Measurements from ENCODE around the gene RCSD1. TPM values are rescaled to one million over a fixed set of nuclear protein-coding genes. Genes with fewer than 3 reads are reported as not detected.

RCSD1 gene
- total RNA-seq, 4 donors from 2014 or later: 16.8 to 19.0 (median 18.5) TPM

DNA sequence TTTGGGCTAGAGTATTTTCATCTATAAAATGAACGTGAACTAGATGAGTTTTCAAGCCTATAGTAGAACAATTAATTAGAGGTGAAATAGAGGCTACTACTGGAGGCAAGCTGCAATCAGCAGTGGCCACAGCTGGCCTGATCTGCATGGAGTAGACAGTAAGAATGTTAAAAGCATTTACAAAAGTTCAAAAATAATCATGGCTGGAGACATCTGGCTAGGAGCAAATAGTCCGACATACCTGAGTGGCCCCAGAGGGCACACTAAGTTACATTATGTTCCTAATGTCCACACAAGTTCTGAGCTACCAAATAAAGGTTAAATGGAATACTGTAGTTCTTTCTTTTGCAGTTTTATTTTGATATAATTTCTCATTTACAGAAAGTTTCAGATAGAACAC lies 119.7 kb downstream of the RCSD1 start:
- TF ChIP-seq EP300 (IDR thresholded peaks at IDR 0.05) (no peak), POLR2AphosphoS5 (IDR thresholded peaks at IDR 0.05) (no peak), POLR2A (IDR thresholded peaks at IDR 0.05; ENCODE audit: low read depth) (no peak)
- TF ChIP-seq, protein P1, sequence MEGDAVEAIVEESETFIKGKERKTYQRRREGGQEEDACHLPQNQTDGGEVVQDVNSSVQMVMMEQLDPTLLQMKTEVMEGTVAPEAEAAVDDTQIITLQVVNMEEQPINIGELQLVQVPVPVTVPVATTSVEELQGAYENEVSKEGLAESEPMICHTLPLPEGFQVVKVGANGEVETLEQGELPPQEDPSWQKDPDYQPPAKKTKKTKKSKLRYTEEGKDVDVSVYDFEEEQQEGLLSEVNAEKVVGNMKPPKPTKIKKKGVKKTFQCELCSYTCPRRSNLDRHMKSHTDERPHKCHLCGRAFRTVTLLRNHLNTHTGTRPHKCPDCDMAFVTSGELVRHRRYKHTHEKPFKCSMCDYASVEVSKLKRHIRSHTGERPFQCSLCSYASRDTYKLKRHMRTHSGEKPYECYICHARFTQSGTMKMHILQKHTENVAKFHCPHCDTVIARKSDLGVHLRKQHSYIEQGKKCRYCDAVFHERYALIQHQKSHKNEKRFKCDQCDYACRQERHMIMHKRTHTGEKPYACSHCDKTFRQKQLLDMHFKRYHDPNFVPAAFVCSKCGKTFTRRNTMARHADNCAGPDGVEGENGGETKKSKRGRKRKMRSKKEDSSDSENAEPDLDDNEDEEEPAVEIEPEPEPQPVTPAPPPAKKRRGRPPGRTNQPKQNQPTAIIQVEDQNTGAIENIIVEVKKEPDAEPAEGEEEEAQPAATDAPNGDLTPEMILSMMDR (IDR thresholded peaks at IDR 0.05): no peak
- Histone ChIP-seq H3K27me3 (no peaks in the 10 kb centered on the region), H3K4me3 (no peak overlapping the region), H3K4me1 (peaks cover 22 to 72% (median 61%) of the 10 kb centered on the region in 4 donors), H3K36me3 (no peaks in the 10 kb centered on the region), H3K27ac (replicated peaks in 1 of 4) (no peak overlapping the region), H3K9me3 (no peaks in the 10 kb centered on the region)
- intact Hi-C loops (cut with DNase I): no loop called here
- DNase-seq (ENCODE audit: extremely low spot score): no peak
- WGBS: 67% methylated on average over 2 of the region's 2 CpGs

DNA sequence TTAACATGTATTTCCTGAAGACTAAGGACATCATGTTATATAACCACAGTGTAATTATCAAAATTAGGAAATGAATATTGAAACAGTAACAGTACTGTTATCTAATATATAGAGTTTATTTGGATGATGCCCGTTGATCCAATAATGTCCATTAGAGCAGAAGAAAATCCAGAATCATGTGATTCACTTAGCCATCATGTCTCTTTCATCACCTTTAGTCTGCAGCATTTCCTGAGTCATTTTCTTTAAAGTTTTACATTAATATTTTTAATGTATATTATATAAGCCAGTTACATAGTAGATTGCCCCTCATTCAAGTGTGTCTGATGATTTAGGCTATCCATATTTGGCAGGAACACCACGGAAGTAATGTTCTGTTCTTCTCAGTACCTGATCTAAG lies 120.6 kb downstream of the RCSD1 start:
- Histone ChIP-seq H3K9me3 (no peaks in the 10 kb centered on the region), H3K4me1 (peaks cover 27 to 70% (median 57%) of the 10 kb centered on the region in 4 donors), H3K27ac (replicated peaks in 1 of 4) (no peak overlapping the region), H3K36me3 (no peaks in the 10 kb centered on the region), H3K27me3 (no peaks in the 10 kb centered on the region), H3K4me3 (no peak overlapping the region)
- TF ChIP-seq POLR2A (IDR thresholded peaks at IDR 0.05; ENCODE audit: low read depth): no peak
- no peak for TF ChIP-seq POLR2AphosphoS5 (IDR thresholded peaks at IDR 0.05)
- TF ChIP-seq EP300 (IDR thresholded peaks at IDR 0.05): no peak
- intact Hi-C loops (cut with DNase I): no loop called here
- DNase-seq (ENCODE audit: extremely low spot score): no peak
- WGBS: 91% methylated on average over 2 of the region's 2 CpGs

DNA sequence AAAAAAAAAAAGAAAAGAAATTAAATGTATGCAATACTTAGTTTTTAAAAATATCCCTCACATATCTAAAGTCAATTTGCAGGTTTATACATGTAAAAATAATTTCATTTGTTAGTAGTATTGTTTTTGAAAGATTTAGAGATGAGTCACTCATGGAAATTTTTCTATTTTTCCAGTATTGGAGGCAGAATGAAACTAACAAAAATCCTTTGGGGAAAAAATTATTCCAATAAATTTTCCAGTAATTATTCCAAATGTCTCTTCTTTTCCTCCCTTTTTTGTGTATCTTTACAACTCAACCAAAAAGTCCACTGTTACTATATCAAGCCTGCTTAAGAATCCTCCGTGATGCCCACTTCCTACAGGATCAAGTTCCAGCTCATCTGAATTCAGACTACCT lies 121.6 kb downstream of the RCSD1 start:
- peaks cover 29 to 66% (median 57%) of the 10 kb centered on the region in 4 donors for H3K4me1 ChIP-seq

DNA sequence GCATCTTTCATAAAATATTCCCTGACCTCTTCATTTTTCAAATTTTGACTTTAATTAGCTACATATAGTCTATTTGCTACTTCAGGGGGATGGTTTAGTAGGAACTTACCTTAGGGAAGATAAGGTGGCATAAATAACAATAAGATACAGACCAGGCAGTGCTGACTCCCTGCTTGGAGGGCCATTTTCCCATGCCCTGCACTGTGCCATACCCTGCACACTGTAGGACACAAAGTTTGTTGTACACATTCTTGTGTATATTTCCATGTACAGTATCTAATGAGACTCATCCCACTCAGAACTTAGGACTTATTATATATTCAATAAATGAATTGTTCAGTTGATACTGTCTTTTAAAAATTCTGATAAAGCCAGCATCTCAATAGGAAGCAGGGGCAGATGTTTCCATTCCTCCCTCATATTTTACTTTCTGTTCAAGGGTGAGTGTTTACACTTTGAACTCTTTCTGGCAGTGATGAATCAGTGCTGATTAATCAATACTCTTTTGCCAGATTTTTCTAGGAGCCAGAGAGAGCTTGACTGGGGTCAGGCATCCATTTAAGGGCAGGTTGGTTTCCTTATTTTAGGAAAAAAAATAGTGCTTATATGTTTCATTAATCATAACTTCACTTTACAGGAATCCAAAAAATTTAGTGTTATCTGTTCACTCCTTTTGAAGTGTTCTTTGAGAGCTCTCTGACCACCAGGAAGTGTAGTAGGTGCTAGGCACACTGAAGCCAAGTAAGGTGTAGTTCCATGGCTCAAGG lies 122.4 kb downstream of the RCSD1 start:
- no peak for DNase-seq (ENCODE audit: extremely low spot score)
- no peaks in the 10 kb centered on the region for H3K9me3 ChIP-seq
- H3K4me3 ChIP-seq: no peak overlapping the region
- intact Hi-C loops (cut with DNase I): no loop called here
- peak overlapping the region in 1 of 4 donors; percentile 19 for H3K27ac ChIP-seq (replicated peaks in 1 of 4)
- no peaks in the 10 kb centered on the region for H3K27me3 ChIP-seq
- peaks cover 36 to 67% (median 59%) of the 10 kb centered on the region in 4 donors for H3K4me1 ChIP-seq
- no peaks in the 10 kb centered on the region for H3K36me3 ChIP-seq
- TF ChIP-seq POLR2AphosphoS5 (IDR thresholded peaks at IDR 0.05): no peak
- TF ChIP-seq, protein P1 (IDR thresholded peaks at IDR 0.05): no peak
- TF ChIP-seq EP300 (IDR thresholded peaks at IDR 0.05): no peak
- TF ChIP-seq POLR2A (IDR thresholded peaks at IDR 0.05; ENCODE audit: low read depth): no peak

More for the DNA sequence above, 121.6 kb downstream of the RCSD1 start:
- intact Hi-C loops (cut with DNase I): no loop called here
- DNase-seq (ENCODE audit: extremely low spot score): no peak
- Histone ChIP-seq H3K27ac (replicated peaks in 1 of 4) (peak overlapping the region in 1 of 4 donors; percentile 19), H3K36me3 (no peaks in the 10 kb centered on the region), H3K27me3 (no peaks in the 10 kb centered on the region), H3K9me3 (no peaks in the 10 kb centered on the region), H3K4me3 (no peak overlapping the region)
- TF ChIP-seq, protein P1 (IDR thresholded peaks at IDR 0.05): no peak
- TF ChIP-seq POLR2A (IDR thresholded peaks at IDR 0.05; ENCODE audit: low read depth) (no peak), POLR2AphosphoS5 (IDR thresholded peaks at IDR 0.05) (no peak), EP300 (IDR thresholded peaks at IDR 0.05) (no peak)
- WGBS: 69% methylated on average over 1 of the region's 1 CpG

DNA sequence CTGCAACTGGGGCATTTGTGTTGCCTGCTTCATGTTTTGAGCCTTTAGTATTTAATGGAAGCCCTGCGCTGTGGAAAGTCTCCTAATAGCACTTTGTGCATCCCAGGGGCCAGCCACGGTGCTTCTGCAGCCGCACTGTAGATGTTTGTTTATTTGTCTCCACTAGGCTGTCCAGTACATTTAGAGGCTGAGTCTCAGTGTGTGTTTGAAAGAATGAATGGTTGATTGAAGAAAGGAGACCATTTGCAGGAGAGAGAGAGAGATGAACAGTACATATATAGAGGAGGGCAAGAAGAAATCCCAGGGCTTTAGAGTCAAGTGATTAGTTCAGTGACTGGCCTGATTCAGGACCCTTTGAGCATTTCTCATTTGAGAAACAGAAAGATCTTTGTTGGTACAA lies 125.6 kb downstream of the RCSD1 start:
- 67% methylated on average over 3 of the region's 3 CpGs for WGBS

More for the DNA sequence above, 125.6 kb downstream of the RCSD1 start:
- DNase-seq (ENCODE audit: extremely low spot score): no peak
- Histone ChIP-seq H3K27ac (replicated peaks in 1 of 4) (no peak overlapping the region), H3K4me3 (no peak overlapping the region), H3K27me3 (no peaks in the 10 kb centered on the region), H3K4me1 (peaks cover 33 to 52% (median 46%) of the 10 kb centered on the region in 4 donors), H3K9me3 (no peaks in the 10 kb centered on the region), H3K36me3 (no peaks in the 10 kb centered on the region)
- TF ChIP-seq POLR2AphosphoS5 (IDR thresholded peaks at IDR 0.05) (no peak), POLR2A (IDR thresholded peaks at IDR 0.05; ENCODE audit: low read depth) (no peak), EP300 (IDR thresholded peaks at IDR 0.05) (no peak)
- TF ChIP-seq, protein P1 (IDR thresholded peaks at IDR 0.05): no peak
- intact Hi-C loops (cut with DNase I): no loop called here
